ENCODE data around the gene C2CD4B.

The C2CD4B gene

GRCh38 chr15:62119227-62119864 is 45.7 kb downstream of the C2CD4B start:
- peak; percentile 87 for DNase-seq (ENCODE audit: low spot score)

- DNase-seq (ENCODE audit: low spot score), result no peak
Measured at GRCh38 chr15:62118520-62119226, 46.4 kb downstream of the C2CD4B start.

- DNase-seq (ENCODE audit: low spot score), result no peak
Measured at GRCh38 chr15:62115847-62116246, 49.2 kb downstream of the C2CD4B start.
